A549 (cell line): ENCODE measurements around the gene NBEAL2. TPM values are rescaled to one million over a fixed set of nuclear protein-coding genes. Genes with fewer than 3 reads are reported as not detected.

Experiments
- ATAC-seq, 2 experiments: fragments of 200-7000 bp in 1 of 2; fragments of >200 bp in 1 of 2; cut with Nextera tagmentation in 1 of 2; cut with Tn5 transposase in 1 of 2; 3 replicates each; pipeline versions ENCODE4 v1.8.0 to v1.9.1; 2018 to 2020; ENCODE audit warnings: mild to moderate bottlenecking in 1 of 2, moderate library complexity in 1 of 2
- CTCF ChIA-PET: fragments of 300-600 bp; sonication (Branson Sonifier 250); formaldehyde crosslinking; extraction: SDS; loops from one replicate; lab custom pipeline; 2021; ENCODE audit warnings: antibody characterized with exemption, inconsistent platforms; lab: Yijun Ruan, JAX
- POLR2A ChIA-PET: fragments of 350-600 bp; formaldehyde crosslinking; extraction: SDS; loops from one replicate; lab custom pipeline; 2021; ENCODE audit warnings: antibody characterized with exemption, inconsistent platforms; lab: Yijun Ruan, JAX
- DNase-seq, 2 experiments: peaks; one replicate each; pipeline versions ENCODE4 v3.0.0 to v3.0.0-alpha.2; 2011 to 2016; ENCODE audit warnings: low read depth in 1 of 2, low spot score in 1 of 2
- FAIRE-seq: peaks from 2 replicates; lab custom pipeline; 2011; peaks lifted over from hg19 to GRCh38; lab: Jason Lieb, UNC
- H3K27ac ChIP-seq, 2 experiments: fragments of >200 bp; sonication (Bioruptor Twin); formaldehyde crosslinking; 3 replicates each; pipeline ENCODE4 v1.5.1; 2016 to 2017
- H3K4me1 ChIP-seq: fragments of >200 bp; sonication (Bioruptor Twin); formaldehyde crosslinking; 3 replicates; pipeline ENCODE4 v1.6.1; 2016
- H3K4me2 ChIP-seq: fragments of >200 bp; sonication (Bioruptor Twin); formaldehyde crosslinking; 3 replicates; pipeline ENCODE4 v1.6.1; 2016
- H3K4me3 ChIP-seq: fragments of >200 bp; sonication (Bioruptor Twin); formaldehyde crosslinking; 3 replicates; pipeline ENCODE4 v1.5.1; 2016
- H3K9me3 ChIP-seq: fragments of >200 bp; sonication (Bioruptor Twin); formaldehyde crosslinking; 3 replicates; pipeline ENCODE4 v1.6.1; 2016
- ATOH8 ChIP-seq: fragments of 250-450 bp; sonication (Bioruptor Pico); IDR thresholded peaks from 2 replicates; pipeline ENCODE4 v1.5.0; 2020; ENCODE audit warnings: low read depth, mild to moderate bottlenecking, moderate library complexity
- BCL3 ChIP-seq: fragments of >200 bp; sonication (Bioruptor Twin); formaldehyde crosslinking; IDR thresholded peaks from 3 replicates; pipeline ENCODE4 v1.6.1; 2016
- CBX8 ChIP-seq: fragments of 200-600 bp; sonication (generic); IDR thresholded peaks from 2 replicates; pipeline ENCODE4 v1.6.1; 2016
- CEBPB ChIP-seq, 2 experiments: fragments of >200 bp in 1 of 2; sonication (Bioruptor Twin) in 1 of 2; formaldehyde crosslinking in 1 of 2; IDR thresholded peaks; 2 replicates each; pipeline ENCODE4 v1.6.1; 2012 to 2016
- CHD2 ChIP-seq: fragments of 150-350 bp; IDR thresholded peaks from 2 replicates; pipeline ENCODE4 v1.6.1; 2014; ENCODE audit warnings: low read length; ENCODE audit not compliant: partially characterized antibody
- E2F6 ChIP-seq: IDR thresholded peaks from 2 replicates; pipeline ENCODE4 v1.6.1; 2012; ENCODE audit warnings: low read depth, borderline replicate concordance
- EHMT2 ChIP-seq: fragments of 200-600 bp; sonication (generic); IDR thresholded peaks from 2 replicates; pipeline ENCODE4 v1.6.1; 2016; ENCODE audit warnings: antibody characterized with exemption, low read depth, mild to moderate bottlenecking, moderate library complexity
- EP300 ChIP-seq, 2 experiments: fragments of >200 bp; sonication (Bioruptor Twin); formaldehyde crosslinking; IDR thresholded peaks; 2 replicates in 1 of 2; 3 replicates in 1 of 2; pipeline ENCODE4 v1.6.1; 2016 to 2017
- ESRRA ChIP-seq: fragments of 150-350 bp; IDR thresholded peaks from 2 replicates; pipeline ENCODE4 v1.6.1; 2014; ENCODE audit warnings: mild to moderate bottlenecking, low read length, borderline replicate concordance
- GATA3 ChIP-seq: IDR thresholded peaks from 2 replicates; pipeline ENCODE4 v1.6.1; 2012; ENCODE audit warnings: borderline replicate concordance
- HES2 ChIP-seq: fragments of >200 bp; sonication (Bioruptor Twin); formaldehyde crosslinking; IDR thresholded peaks from 2 replicates; pipeline ENCODE4 v1.6.1; 2016
- HEYL ChIP-seq: fragments of 250-450 bp; sonication (Bioruptor Pico); IDR thresholded peaks from 2 replicates; pipeline ENCODE4 v1.8.0; 2021; ENCODE audit warnings: mild to moderate bottlenecking, moderate library complexity
- HOXB13 ChIP-seq: fragments of 250-450 bp; sonication (Bioruptor Pico); IDR thresholded peaks from 2 replicates; pipeline ENCODE4 v1.5.0; 2020; ENCODE audit warnings: low read depth, mild to moderate bottlenecking, moderate library complexity
- JUN ChIP-seq, 2 experiments: fragments of >200 bp; sonication (Bioruptor Twin); formaldehyde crosslinking; IDR thresholded peaks; 2 replicates in 1 of 2; 3 replicates in 1 of 2; pipeline ENCODE4 v1.6.1; 2016 to 2017
- KDM5A ChIP-seq: fragments of 200-600 bp; sonication (generic); IDR thresholded peaks from 2 replicates; pipeline ENCODE4 v1.6.1; 2016; ENCODE audit warnings: antibody characterized with exemption, mild to moderate bottlenecking
- MAFK ChIP-seq: fragments of 450-650 bp; IDR thresholded peaks from 2 replicates; pipeline ENCODE4 v1.6.1; 2014; ENCODE audit not compliant: partially characterized antibody
- NR3C1 ChIP-seq: fragments of >200 bp; sonication (Bioruptor Twin); formaldehyde crosslinking; IDR thresholded peaks from 3 replicates; pipeline ENCODE4 v1.6.1; 2017
- RAD21 ChIP-seq, 2 experiments: fragments of >200 bp in 1 of 2; sonication (Bioruptor Twin) in 1 of 2; formaldehyde crosslinking in 1 of 2; IDR thresholded peaks in 1 of 2; conservative IDR thresholded peaks in 1 of 2; 2 replicates in 1 of 2; 3 replicates in 1 of 2; pipeline ENCODE4 v1.6.1; 2012 to 2018; ENCODE audit warnings: inconsistent platforms in 1 of 2
- TFCP2L1 ChIP-seq: fragments of 250-450 bp; sonication (Bioruptor Pico); IDR thresholded peaks from 2 replicates; pipeline ENCODE4 v1.5.0; 2021; ENCODE audit warnings: mild to moderate bottlenecking
- ZNF302 ChIP-seq: fragments of 250-450 bp; sonication (Bioruptor Pico); IDR thresholded peaks from 2 replicates; pipeline ENCODE4 v1.9.0; 2021; ENCODE audit warnings: inconsistent platforms, mild to moderate bottlenecking, moderate library complexity
- WGBS: methylation state at CpG from one replicate; pipeline ENCODE4 v1.1.6; 2017; ENCODE audit errors: missing lambda C conversion rate; 5-methylcytosine and 5-hydroxymethylcytosine counted together
- polyA plus RNA-seq, 4 experiments: library from polyadenylated mRNA; depleted of rRNA in 3 of 4; stranded (reverse); fragments of >200 nt; fragmentation: RNase III in 1 of 4; extraction: RNeasy Plus Mini Kit Qiagen cat#74134 plus additional on column Dnase treatment in 1 of 4; gene quantifications; 2 replicates in 3 of 4; 3 replicates in 1 of 4; pipeline ENCODE4 v1.2.3, GENCODE V29; 2011 to 2017

The NBEAL2 gene
- polyA plus RNA-seq, 2 of the 4 experiments (the other 2 are of a cell fraction) = 9.6 to 47.3 TPM

- POLR2A ChIA-PET = interaction anchor here (0.6 to 1.8 kb wide), 3 partner anchors 13 to 1054 kb away, joined by 4 to 8 read pairs (median 4); partner anchors contain the start of gene NBEAL2
- ATAC-seq (peak in 1 of 2 experiments; percentile 56; a peak in 3 of 6 replicates), FAIRE-seq (no peak), DNase-seq (peak in 1 of 2 experiments; percentile 65)
- Histone ChIP-seq H3K4me3 (no peak overlapping the region), H3K4me1 (peaks cover 86% of the 10 kb centered on the region), H3K27ac (peak overlapping the region; percentile 90 to 97), H3K4me2 (peak overlapping the region; percentile 87), H3K9me3 (no peaks in the 10 kb centered on the region)
- CTCF ChIA-PET = interaction anchor here (0.7 to 3.9 kb wide), 4 partner anchors 14 to 335 kb away, joined by 3 to 27 read pairs (median 4); no protein-coding TSS in a partner anchor
- TF ChIP-seq ZNF302 (CRISPR knock-in tag) (no peak), BCL3 (no peak), GATA3 (peak; percentile 18; the same call in 1 of the 2 replicates), TFCP2L1 (CRISPR knock-in tag) (no peak), ATOH8 (CRISPR knock-in tag) (no peak), CEBPB (IDR thresholded peaks at IDR 0.05) (no peak)
- 20% methylated on average over 6 of the region's 6 CpGs for WGBS
These were observed 30.4 kb upstream of the NBEAL2 start for GRCh38 chr3:46948830-46949671.

- ChIA-PET POLR2A (no interaction called here), CTCF (interaction anchor here (0.8 to 3.9 kb wide), 2 partner anchors 15 to 27 kb away, joined by 3 to 27 read pairs; no protein-coding TSS in a partner anchor)
- H3K9me3 ChIP-seq = no peaks in the 10 kb centered on the region
- ATAC-seq (no peak), FAIRE-seq (no peak), DNase-seq (no peak)
- peak overlapping the region; percentile 87; the same call in 2 of the 3 replicates for H3K4me2 ChIP-seq
- 98% methylated on average over 2 of the region's 2 CpGs for WGBS
- no peak overlapping the region for H3K4me3 ChIP-seq
- peak overlapping the region; percentile 90 to 97 for H3K27ac ChIP-seq
- H3K4me1 ChIP-seq = peaks cover 78% of the 10 kb centered on the region
- TF ChIP-seq JUN (IDR thresholded peaks at IDR 0.05) = no peak
- TF ChIP-seq MAFK = no peak
- no peak for TF ChIP-seq E2F6
- no peak for TF ChIP-seq EHMT2
- TF ChIP-seq RAD21 (conservative IDR thresholded peaks at IDR 0.05 in 1 of 2, IDR thresholded peaks at IDR 0.05 in 1 of 2) = no peak
- TF ChIP-seq ESRRA = no peak
- TF ChIP-seq HES2 = no peak
- TF ChIP-seq BCL3 = no peak
- TF ChIP-seq, all 56 proteins: peak for 0
These were observed 29.3 kb upstream of the NBEAL2 start for GRCh38 chr3:46950177-46950576.

GRCh38 chr3:46950650-46951241, 28.7 kb upstream of the NBEAL2 start:
- DNase-seq (no peak), ATAC-seq (no peak), FAIRE-seq (no peak)
- H3K9me3 ChIP-seq = no peaks in the 10 kb centered on the region
- peak overlapping the region; percentile 90 to 97; a peak in 5 of 6 replicates for H3K27ac ChIP-seq
- no peak for TF ChIP-seq HEYL (CRISPR knock-in tag)
- TF ChIP-seq CBX8 = no peak
- TF ChIP-seq MAFK = no peak
- no peak for TF ChIP-seq HOXB13 (CRISPR knock-in tag)
- TF ChIP-seq ATOH8 (CRISPR knock-in tag) = no peak
- no peak for TF ChIP-seq KDM5A
- TF ChIP-seq CHD2 = no peak
- TF ChIP-seq NR3C1 = no peak
- no peak for TF ChIP-seq EP300 (IDR thresholded peaks at IDR 0.05)
- ChIA-PET CTCF (interaction anchor here (0.7 kb wide), 1 partner anchor 200 kb away, joined by 3 read pairs; no protein-coding TSS in a partner anchor), POLR2A (interaction anchor here (1.1 kb wide), 1 partner anchor 29 kb away, joined by 3 read pairs; the partner anchor contains the start of gene NBEAL2)
- H3K4me2 ChIP-seq = peak overlapping the region; percentile 87; the same call in 2 of the 3 replicates
- 74% methylated on average over 7 of the region's 7 CpGs for WGBS
- H3K4me1 ChIP-seq = peaks cover 78% of the 10 kb centered on the region
- H3K4me3 ChIP-seq = no peak overlapping the region
